K562 (cell line): ENCODE data around the gene AKAP6. TPM values are rescaled to one million over a fixed set of nuclear protein-coding genes. Genes with fewer than 3 reads are reported as not detected.

ENCODE experiments used
- ATAC-seq: fragments of 200-7000 bp; cut with Tn5 transposase; 3 replicates; pipeline ENCODE4 v1.9.1; 2020; ENCODE audit warnings: moderate library complexity
- BruUV-seq: library from RNA; stranded (reverse); fragments of 400-500 nt; replicated peaks from 2 replicates; lab custom pipeline; 2021; lab: Mats Ljungman, UMichigan
- CTCF ChIA-PET: fragments of 300-600 bp; formaldehyde crosslinking; extraction: SDS; loops from one replicate; lab custom pipeline; 2021; ENCODE audit warnings: low intra/inter-chr PET ratio; lab: Yijun Ruan, JAX
- POLR2A ChIA-PET: fragments of 300-600, 350-650 bp; sonication (Branson Sonifier 250); formaldehyde crosslinking; extraction: SDS; loops from one replicate; lab custom pipeline; 2021; ENCODE audit warnings: antibody characterized with exemption, inconsistent platforms; lab: Yijun Ruan, JAX
- DNase-seq, 4 experiments: peaks; one replicate each; pipeline versions ENCODE4 v3.0.0 to v3.0.0-alpha.2; 2011 to 2018; ENCODE audit warnings: low spot score in 3 of 4, mixed read lengths in 3 of 4; ENCODE audit errors: extremely low read depth in 1 of 4
- FAIRE-seq: peaks from 2 replicates; lab custom pipeline; 2011; peaks lifted over from hg19 to GRCh38; lab: Jason Lieb, UNC
- H2AFZ ChIP-seq: 2 replicates; pipeline ENCODE4 v1.6.0; 2011; ENCODE audit warnings: low read depth, low read length, control low read depth, inconsistent platforms
- H3K27ac ChIP-seq: fragments of 200-600 bp; 3 replicates; pipeline ENCODE4 v1.8.0; 2011; ENCODE audit warnings: low read depth, mild to moderate bottlenecking, control low read depth, inconsistent platforms, low read length, moderate library complexity, mixed read lengths; ENCODE audit errors: extremely low read depth
- H3K27me3 ChIP-seq, 2 experiments: fragments of 300-600 bp in 1 of 2; 2 replicates in 1 of 2; 3 replicates in 1 of 2; pipeline versions ENCODE4 v1.6.0 to v1.8.0; 2011; ENCODE audit warnings: inconsistent platforms in 2 of 2, low read length in 2 of 2, mild to moderate bottlenecking in 1 of 2, mixed read lengths in 1 of 2, moderate library complexity in 1 of 2; ENCODE audit not compliant: control insufficient read depth in 2 of 2, insufficient read depth in 2 of 2
- H3K36me3 ChIP-seq: fragments of 300-600 bp; 3 replicates; pipeline ENCODE4 v1.8.0; 2011; ENCODE audit warnings: mild to moderate bottlenecking, low read length, inconsistent platforms; ENCODE audit not compliant: control insufficient read depth, insufficient read depth
- H3K4me1 ChIP-seq, 2 experiments: fragments of 200-600 bp in 1 of 2; replicated peaks in 1 of 2; 2 replicates in 1 of 2; 3 replicates in 1 of 2; pipeline versions ENCODE4 v1.5.1 to v1.8.0; 2011; ENCODE audit warnings: inconsistent platforms in 2 of 2, low read length in 2 of 2, mild to moderate bottlenecking in 1 of 2, mixed read lengths in 1 of 2, moderate library complexity in 1 of 2; ENCODE audit not compliant: control insufficient read depth in 2 of 2, insufficient read depth in 2 of 2
- H3K4me2 ChIP-seq: 2 replicates; pipeline ENCODE4 v1.6.1; 2011; ENCODE audit warnings: low read length, control low read depth, inconsistent platforms, mixed read lengths; ENCODE audit not compliant: insufficient read depth
- H3K4me3 ChIP-seq: fragments of 200-600 bp; sonication (generic), shearing (Covaris generic); 2 replicates; pipeline ENCODE4 v1.5.1; 2016; ENCODE audit warnings: control low read depth, inconsistent platforms
- H3K79me2 ChIP-seq: fragments of 200-600 bp; 3 replicates; pipeline ENCODE4 v1.8.0; 2011; ENCODE audit warnings: low read length, inconsistent platforms; ENCODE audit not compliant: control insufficient read depth, insufficient read depth
- H3K9ac ChIP-seq, 2 experiments: 2 replicates each; pipeline versions ENCODE4 v1.6.0 to v1.6.1; 2011; ENCODE audit warnings: low read depth in 2 of 2, low read length in 2 of 2, control low read depth in 1 of 2, inconsistent platforms in 1 of 2, mild to moderate bottlenecking in 1 of 2, mixed read lengths in 1 of 2; ENCODE audit not compliant: insufficient read depth in 1 of 2
- H3K9me1 ChIP-seq: one replicate; pipeline ENCODE4 v1.6.0; 2011; ENCODE audit warnings: inconsistent platforms, mild to moderate bottlenecking, low read length, moderate library complexity; ENCODE audit not compliant: control insufficient read depth, insufficient read depth
- H3K9me3 ChIP-seq: replicated peaks from 2 replicates; pipeline ENCODE4 v1.5.1; 2011; ENCODE audit warnings: low read depth, low read length, inconsistent platforms; ENCODE audit not compliant: control insufficient read depth, insufficient read depth
- H4K20me1 ChIP-seq: replicated peaks from 2 replicates; pipeline ENCODE4 v1.6.1; 2011; ENCODE audit warnings: low read length, inconsistent platforms, mixed read lengths; ENCODE audit not compliant: control insufficient read depth, insufficient read depth
- BCL6 ChIP-seq: fragments of 250-450 bp; sonication (Bioruptor Pico); IDR thresholded peaks from 2 replicates; pipeline ENCODE4 v1.4.0; 2020
- CREB3L1 ChIP-seq: fragments of 450-650 bp; IDR thresholded peaks from 2 replicates; pipeline ENCODE4 v1.6.1; 2014; ENCODE audit warnings: low read depth, mild to moderate bottlenecking, moderate library complexity, borderline replicate concordance
- CTBP1 ChIP-seq: fragments of 450-650 bp; IDR thresholded peaks from 2 replicates; pipeline ENCODE4 v1.6.1; 2016; ENCODE audit warnings: borderline replicate concordance
- HBP1 ChIP-seq: fragments of 450-650 bp; formaldehyde crosslinking; IDR thresholded peaks from 2 replicates; pipeline ENCODE4 v1.4.0; 2022; ENCODE audit warnings: missing genetic modification characterization
- ILF3 ChIP-seq: fragments of 450-650 bp; IDR thresholded peaks from 2 replicates; pipeline ENCODE4 v1.6.1; 2018; ENCODE audit warnings: antibody characterized with exemption, mild to moderate bottlenecking, moderate library complexity, borderline replicate concordance
- JUNB ChIP-seq: fragments of 450-650 bp; formaldehyde crosslinking; conservative IDR thresholded peaks from 2 replicates; pipeline ENCODE4 v1.4.0; 2020; ENCODE audit warnings: mild to moderate bottlenecking
- KDM1A ChIP-seq, 2 experiments: fragments of 450-650 bp; IDR thresholded peaks; 2 replicates each; pipeline ENCODE4 v1.6.1; 2016; ENCODE audit warnings: mild to moderate bottlenecking in 2 of 2
- KLF16 ChIP-seq: IDR thresholded peaks from 2 replicates; pipeline ENCODE4 v1.6.1; 2016; ENCODE audit warnings: antibody characterized with exemption
- MECOM ChIP-seq: fragments of 250-450 bp; sonication (Bioruptor Pico); IDR thresholded peaks from 2 replicates; pipeline ENCODE4 v1.8.0; 2022; ENCODE audit warnings: inconsistent platforms
- MTF1 ChIP-seq: fragments of 250-450 bp; sonication (Bioruptor Pico); IDR thresholded peaks from 2 replicates; pipeline ENCODE4 v1.9.0; 2021; ENCODE audit warnings: moderate library complexity, mild to moderate bottlenecking, inconsistent platforms, borderline replicate concordance
- ZNF239 ChIP-seq: fragments of 250-450 bp; sonication (Bioruptor Pico); IDR thresholded peaks from 2 replicates; pipeline ENCODE4 v1.4.0; 2020; ENCODE audit warnings: mild to moderate bottlenecking
- ZNF395 ChIP-seq: fragments of 200-800 bp; sonication (Bioruptor generic); IDR thresholded peaks from 2 replicates; pipeline ENCODE4 v1.6.1; 2017; ENCODE audit warnings: missing genetic modification characterization, missing compliant biosample characterization
- ZNF436 ChIP-seq: fragments of 250-450, 450-650 bp; sonication (Bioruptor Pico); formaldehyde crosslinking; IDR thresholded peaks from 2 replicates; pipeline ENCODE4 v1.7.0; 2020; ENCODE audit warnings: mild to moderate bottlenecking
- ZNF445 ChIP-seq: fragments of 250-450 bp; sonication (Bioruptor Pico); IDR thresholded peaks from 2 replicates; pipeline ENCODE4 v1.4.0; 2020; ENCODE audit warnings: low read depth, mild to moderate bottlenecking, moderate library complexity
- WGBS: fragments of 100-300 bp; shearing (Covaris generic); methylation state at CpG from one replicate; pipeline ENCODE4 v1.1.6; 2016; ENCODE audit warnings: low coverage, mixed read lengths; ENCODE audit not compliant: insufficient coverage; ENCODE audit errors: missing lambda C conversion rate; 5-methylcytosine and 5-hydroxymethylcytosine counted together
- in situ Hi-C: fragments of 300-500 bp; cut with MboI; formaldehyde crosslinking; loops from 4 replicates; pipeline ENCODE4 v1.15.0; 2018; ENCODE audit warnings: inconsistent platforms, mixed read lengths
- intact Hi-C: fragments of 100-400 bp; cut with micrococcal nuclease; formaldehyde crosslinking; loops from 2 replicates; pipeline ENCODE4 v1.14.2; 2022
- polyA plus RNA-seq, 8 experiments: library from polyadenylated mRNA; depleted of rRNA in 4 of 8; stranded (reverse) in 5 of 8; unstranded in 3 of 8; fragments of >200 nt; fragmentation: Nextera tagmentation in 2 of 8; fragmentation: Illumina TruSeq in 1 of 8; extraction: Ambion mirVana in 2 of 8; extraction: Trizol in 1 of 8; gene quantifications; 2 replicates each; pipeline versions ENCODE4 v1.2.1 to v1.2.3, GENCODE V29; 2011 to 2014; ENCODE audit warnings: inconsistent platforms in 1 of 8, missing spikeins in 1 of 8
- total RNA-seq, 7 experiments: library from RNA; depleted of rRNA in 6 of 7; stranded (reverse); fragments of >200 nt in 6 of 7; fragmentation: Illumina TruSeq in 2 of 7; extraction: Trizol in 2 of 7; gene quantifications; 2 replicates each; pipeline versions ENCODE4 v1.2.1 to v1.2.3, GENCODE V29; 2011 to 2021; ENCODE audit warnings: low replicate concordance in 1 of 7
- TF ChIP-seq, protein P1 (sequence below): fragments of 250-450 bp; sonication (Bioruptor Pico); IDR thresholded peaks from 2 replicates; pipeline ENCODE4 v1.5.0; 2021; ENCODE audit warnings: mild to moderate bottlenecking, moderate library complexity

Gene AKAP6
- total and polyA plus RNA-seq, 9 of the 15 experiments (the other 6 are each of a cell fraction or from before 2014, with no cell fraction given): 0.03 to 1.7 (median 0.48) TPM

- in situ Hi-C loops (no loop called here), intact Hi-C loops (no loop called here)
- no peaks in the 10 kb centered on the region for H3K9me1 ChIP-seq
- no peaks in the 10 kb centered on the region for H4K20me1 ChIP-seq
- CTCF ChIA-PET: no interaction called here
- no peak overlapping the region for H3K9ac ChIP-seq
- DNase-seq: no peak
- POLR2A ChIA-PET: no interaction called here
- 15% methylated on average over 3 of the region's 3 CpGs for WGBS
- H3K9me3 ChIP-seq: no peaks in the 10 kb centered on the region
- H3K4me2 ChIP-seq: no peak overlapping the region
- no TSS peak for BruUV-seq
- no peak overlapping the region for H2AFZ ChIP-seq
- no peaks in the 10 kb centered on the region for H3K36me3 ChIP-seq
- no peak for FAIRE-seq
- no peak for ATAC-seq
- no peak overlapping the region for H3K4me3 ChIP-seq
- H3K27me3 ChIP-seq: no peaks in the 10 kb centered on the region
- H3K27ac ChIP-seq: no peak overlapping the region
- H3K79me2 ChIP-seq: no peaks in the 10 kb centered on the region
- no peaks in the 10 kb centered on the region for H3K4me1 ChIP-seq
- TF ChIP-seq MECOM (CRISPR knock-in tag): no peak
- TF ChIP-seq ZNF436: no peak
- TF ChIP-seq KDM1A (IDR thresholded peaks at IDR 0.05): no peak
- no peak for TF ChIP-seq ZNF395 (CRISPR knock-in tag)
- TF ChIP-seq MTF1 (CRISPR knock-in tag): no peak
- TF ChIP-seq ZNF239 (CRISPR knock-in tag): no peak
- TF ChIP-seq, protein P1, sequence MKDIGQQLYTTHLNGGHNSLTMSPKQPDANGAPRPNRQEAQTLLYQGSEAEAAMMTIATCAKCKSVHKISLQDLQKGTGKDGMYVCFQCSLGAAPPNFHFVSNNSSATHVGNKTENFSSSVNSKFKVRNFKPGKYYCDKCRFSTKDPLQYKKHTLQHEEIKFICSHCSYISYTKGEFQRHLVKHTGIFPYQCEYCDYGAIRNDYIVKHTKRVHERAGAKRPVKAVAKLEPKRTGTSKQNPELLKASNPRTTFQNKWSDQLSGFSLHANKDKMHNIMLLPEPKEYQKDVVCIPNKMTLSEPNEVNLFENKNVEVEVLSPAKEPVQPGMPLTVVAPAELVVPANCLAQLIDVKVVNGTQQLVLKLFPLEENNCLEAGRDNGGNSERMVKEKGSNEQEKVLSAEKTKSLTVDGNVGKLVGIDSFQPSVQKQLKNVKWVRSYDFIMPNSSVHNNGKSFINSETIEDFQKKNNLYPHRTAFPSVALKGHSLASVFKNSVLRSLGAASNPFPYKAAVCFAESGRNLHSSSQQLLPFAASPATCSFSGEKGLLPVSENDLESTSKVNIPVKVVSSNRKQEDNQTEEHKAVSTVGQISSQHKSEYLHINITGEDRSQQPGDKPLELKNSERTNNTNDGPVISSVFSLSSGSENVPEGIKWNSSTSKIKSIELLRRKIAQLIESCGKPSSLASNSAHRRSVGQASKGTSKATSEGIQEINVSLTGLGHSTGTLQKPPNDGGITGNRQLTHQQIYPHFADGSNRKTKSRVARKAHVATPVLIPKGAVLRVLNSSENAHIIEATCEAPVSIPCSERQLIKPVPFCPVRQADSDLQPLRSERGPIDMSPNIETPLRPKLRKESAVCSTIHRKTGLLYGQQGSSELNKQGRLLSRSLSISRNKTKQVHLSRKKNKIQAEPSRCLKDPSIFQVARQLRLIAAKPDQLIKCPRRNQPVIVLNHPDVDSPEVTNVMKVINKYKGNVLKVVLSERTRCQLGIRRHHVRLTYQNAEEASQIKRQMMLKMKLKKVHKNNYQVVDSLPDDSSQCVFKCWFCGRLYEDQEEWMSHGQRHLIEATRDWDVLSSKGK: no peak
- TF ChIP-seq KLF16: no peak
- TF ChIP-seq BCL6 (CRISPR knock-in tag): no peak
- TF ChIP-seq JUNB (CRISPR knock-in tag): no peak
- TF ChIP-seq HBP1 (CRISPR knock-in tag): no peak
- no peak for TF ChIP-seq CREB3L1
- no peak for TF ChIP-seq CTBP1
- no peak for TF ChIP-seq ZNF445
- TF ChIP-seq ILF3: no peak
These were observed 115.0 kb downstream of the AKAP6 start for GRCh38 chr14:32443890-32444661.
